Measurements from ENCODE around the gene BCAS2.

BCAS2 gene

GRCh38 chr1:114559356-114559755 is 22.1 kb downstream of the BCAS2 start:
- no peak for DNase-seq (ENCODE audit: low read depth in 2 of 2)

GRCh38 chr1:114558544-114558943 is 22.9 kb downstream of the BCAS2 start:
- DNase-seq (ENCODE audit: low read depth in 2 of 2), result no peak

- no peak for DNase-seq (ENCODE audit: low read depth in 2 of 2)
These were observed 26.8 kb downstream of the BCAS2 start for GRCh38 chr1:114554577-114554976.

GRCh38 chr1:114552106-114552639 is 29.2 kb downstream of the BCAS2 start:
- no peak for DNase-seq (ENCODE audit: low read depth in 2 of 2)

GRCh38 chr1:114551400-114551799 is 30.0 kb downstream of the BCAS2 start:
- no peak for DNase-seq (ENCODE audit: low read depth in 2 of 2)

- no peak for DNase-seq (ENCODE audit: low read depth in 2 of 2)
These were observed 31.1 kb downstream of the BCAS2 start for GRCh38 chr1:114550336-114550735.

- DNase-seq (ENCODE audit: low read depth in 2 of 2), result no peak
These were observed 32.3 kb downstream of the BCAS2 start for GRCh38 chr1:114549137-114549536.

- DNase-seq (ENCODE audit: low read depth in 2 of 2), result no peak
These were observed 34.3 kb downstream of the BCAS2 start for GRCh38 chr1:114547076-114547475.

- no peak for DNase-seq (ENCODE audit: low read depth in 2 of 2)
These were observed 35.6 kb downstream of the BCAS2 start for GRCh38 chr1:114545796-114546195.

GRCh38 chr1:114545315-114545714 is 36.1 kb downstream of the BCAS2 start:
- no peak for DNase-seq (ENCODE audit: low read depth in 2 of 2)

- no peak for DNase-seq (ENCODE audit: low read depth in 2 of 2)
These were observed 40.6 kb downstream of the BCAS2 start for GRCh38 chr1:114540821-114541220.

- DNase-seq (ENCODE audit: low read depth in 2 of 2), result no peak
These were observed 41.1 kb downstream of the BCAS2 start for GRCh38 chr1:114540272-114540671.

GRCh38 chr1:114536043-114536442 is 45.4 kb downstream of the BCAS2 start:
- DNase-seq (ENCODE audit: low read depth in 2 of 2), result no peak

- no peak for DNase-seq (ENCODE audit: low read depth in 2 of 2)
These were observed 46.0 kb downstream of the BCAS2 start for GRCh38 chr1:114535401-114535800.

- no peak for DNase-seq (ENCODE audit: low read depth in 2 of 2)
These were observed 50.3 kb downstream of the BCAS2 start for GRCh38 chr1:114531094-114531493.

- no peak for DNase-seq (ENCODE audit: low read depth in 2 of 2)
These were observed 51.2 kb downstream of the BCAS2 start for GRCh38 chr1:114530224-114530623.

GRCh38 chr1:114524944-114525343 is 56.5 kb downstream of the BCAS2 start:
- no peak for DNase-seq (ENCODE audit: low read depth in 2 of 2)

GRCh38 chr1:114522264-114522575 is 59.2 kb downstream of the BCAS2 start:
- no peak for DNase-seq (ENCODE audit: low read depth in 2 of 2)

- DNase-seq (ENCODE audit: low read depth in 2 of 2), result no peak
These were observed 59.8 kb downstream of the BCAS2 start for GRCh38 chr1:114521396-114522263.

Measured in stimulated activated CD4-positive, alpha-beta T cell treated with anti-CD3 and anti-CD28 coated beads, Interleukin-4, amount 100 ng/mL, for 48 hours (primary cell).